HepG2 (cell line): ENCODE data around the gene DGKD. TPM values are rescaled to one million over a fixed set of nuclear protein-coding genes. Genes with fewer than 3 reads are reported as not detected.

Source experiments
- ATAC-seq: fragments of 200-7000 bp; cut with Tn5 transposase; 3 replicates; pipeline ENCODE4 v1.9.1; 2020; ENCODE audit warnings: mild to moderate bottlenecking, moderate library complexity
- BruUV-seq: library from RNA; stranded (reverse); fragments of 400-500 nt; replicated peaks from 2 replicates; lab custom pipeline; 2021; lab: Mats Ljungman, UMichigan
- CTCF ChIA-PET: fragments of 300-600 bp; formaldehyde crosslinking; extraction: SDS; loops from one replicate; lab custom pipeline; 2021; ENCODE audit warnings: low total read pairs, inconsistent platforms, low intra/inter-chr PET ratio; lab: Yijun Ruan, JAX
- POLR2A ChIA-PET: fragments of 350-600 bp; sonication (Branson Sonifier 250); formaldehyde crosslinking; loops from one replicate; lab custom pipeline; 2020; ENCODE audit warnings: antibody characterized with exemption, inconsistent platforms; lab: Yijun Ruan, JAX
- DNase-seq: peaks from one replicate; pipeline ENCODE4 v3.0.0-alpha.2; 2015; ENCODE audit warnings: low spot score
- FAIRE-seq: peaks from 3 replicates; lab custom pipeline; 2011; peaks lifted over from hg19 to GRCh38; lab: Jason Lieb, UNC
- H2AFZ ChIP-seq: one replicate; pipeline ENCODE4 v1.6.1; 2011; ENCODE audit warnings: low read length, inconsistent platforms
- H3K27ac ChIP-seq: fragments of 300-600 bp; 3 replicates; pipeline ENCODE4 v1.8.0; 2011; ENCODE audit warnings: mixed run types, mild to moderate bottlenecking, mixed read lengths, low read length, inconsistent platforms; ENCODE audit not compliant: insufficient read depth; ENCODE audit errors: extremely low read length
- H3K27me3 ChIP-seq, 2 experiments: fragments of 200-600 bp in 1 of 2; 2 replicates in 1 of 2; 3 replicates in 1 of 2; pipeline versions ENCODE4 v1.6.0 to v1.8.0; 2011; ENCODE audit warnings: low read length in 2 of 2, mild to moderate bottlenecking in 2 of 2, moderate library complexity in 2 of 2, inconsistent platforms in 1 of 2; ENCODE audit not compliant: insufficient read depth in 2 of 2, control insufficient read depth in 1 of 2
- H3K36me3 ChIP-seq, 2 experiments: fragments of 200-600 bp in 1 of 2; replicated peaks in 1 of 2; 2 replicates in 1 of 2; 3 replicates in 1 of 2; pipeline versions ENCODE4 v1.5.1 to v1.8.0; 2011; ENCODE audit warnings: low read length in 2 of 2, inconsistent platforms in 1 of 2; ENCODE audit not compliant: insufficient read depth in 2 of 2, control insufficient read depth in 1 of 2
- H3K4me1 ChIP-seq: 2 replicates; pipeline ENCODE4 v1.5.1; 2012; ENCODE audit warnings: low read length, inconsistent platforms; ENCODE audit not compliant: insufficient read depth
- H3K4me2 ChIP-seq: 2 replicates; pipeline ENCODE4 v1.6.0; 2011; ENCODE audit warnings: low read depth, low read length, inconsistent platforms
- H3K4me3 ChIP-seq, 3 experiments: fragments of 200-600 bp in 1 of 3; sonication (generic), shearing (Covaris generic) in 1 of 3; replicated peaks in 1 of 3; 2 replicates each; pipeline ENCODE4 v1.5.1; 2011 to 2016; ENCODE audit warnings: low read length in 3 of 3, inconsistent platforms in 2 of 3, low read depth in 2 of 3, mild to moderate bottlenecking in 2 of 3, control low read depth in 1 of 3, mixed read lengths in 1 of 3; ENCODE audit not compliant: insufficient read depth in 1 of 3
- H3K79me2 ChIP-seq: one replicate; pipeline ENCODE4 v1.6.1; 2011; ENCODE audit warnings: low read length, inconsistent platforms; ENCODE audit not compliant: insufficient read depth
- H3K9ac ChIP-seq: 2 replicates; pipeline ENCODE4 v1.6.0; 2011; ENCODE audit warnings: mild to moderate bottlenecking, low read depth, low read length, inconsistent platforms; ENCODE audit not compliant: insufficient read depth
- H3K9me3 ChIP-seq: 2 replicates; pipeline ENCODE4 v1.5.1; 2012; ENCODE audit warnings: mild to moderate bottlenecking, low read length
- H4K20me1 ChIP-seq: 2 replicates; pipeline ENCODE4 v1.6.0; 2011; ENCODE audit warnings: inconsistent platforms, mild to moderate bottlenecking, low read length, moderate library complexity; ENCODE audit not compliant: insufficient read depth
- CREB3 ChIP-seq: sonication (generic); formaldehyde crosslinking; IDR thresholded peaks from 2 replicates; pipeline ENCODE4 v1.5.0; 2020; ENCODE audit warnings: missing genetic modification reagents
- ELF3 ChIP-seq: IDR thresholded peaks from 2 replicates; pipeline ENCODE4 v1.6.1; 2016; ENCODE audit warnings: missing genetic modification reagents, missing compliant biosample characterization
- HNF1A ChIP-seq, 2 experiments: sonication (generic) in 1 of 2; formaldehyde crosslinking in 1 of 2; IDR thresholded peaks; 2 replicates each; pipeline versions ENCODE4 v1.4.0 to v1.6.1; 2016 to 2020; ENCODE audit warnings: borderline replicate concordance in 1 of 2, low read depth in 1 of 2, mild to moderate bottlenecking in 1 of 2, missing genetic modification reagents in 1 of 2
- KAT7 ChIP-seq: IDR thresholded peaks from 2 replicates; pipeline ENCODE4 v1.6.1; 2018; ENCODE audit warnings: borderline replicate concordance, missing compliant biosample characterization
- MEF2D ChIP-seq: sonication (generic); formaldehyde crosslinking; IDR thresholded peaks from 2 replicates; pipeline ENCODE4 v1.5.1; 2020; ENCODE audit warnings: mild to moderate bottlenecking, missing genetic modification reagents
- PBX2 ChIP-seq: IDR thresholded peaks from 2 replicates; pipeline ENCODE4 v1.6.1; 2016; ENCODE audit warnings: control low read depth
- ZBTB33 ChIP-seq: sonication (generic); formaldehyde crosslinking; IDR thresholded peaks from 2 replicates; pipeline ENCODE4 v1.4.0; 2020; ENCODE audit warnings: missing genetic modification reagents
- ZMAT3 ChIP-seq: sonication (generic); formaldehyde crosslinking; conservative IDR thresholded peaks from 2 replicates; pipeline ENCODE4 v1.7.0; 2021; ENCODE audit warnings: missing genetic modification reagents
- ZNF333 ChIP-seq: sonication (generic); formaldehyde crosslinking; IDR thresholded peaks from 2 replicates; pipeline ENCODE4 v1.4.0; 2020; ENCODE audit warnings: mild to moderate bottlenecking, missing genetic modification reagents, borderline replicate concordance
- ZNF615 ChIP-seq: sonication (generic); formaldehyde crosslinking; IDR thresholded peaks from 2 replicates; pipeline ENCODE4 v1.5.0; 2020; ENCODE audit warnings: mild to moderate bottlenecking, missing genetic modification reagents, borderline replicate concordance
- ZNF850 ChIP-seq: sonication (generic); formaldehyde crosslinking; conservative IDR thresholded peaks from 2 replicates; pipeline ENCODE4 v1.9.0; 2021; ENCODE audit warnings: mild to moderate bottlenecking, missing genetic modification reagents
- WGBS: methylation state at CpG from one replicate; pipeline ENCODE4 v1.1.6; 2017; ENCODE audit warnings: low lambda C conversion rate; 5-methylcytosine and 5-hydroxymethylcytosine counted together
- in situ Hi-C: cut with HindIII; loops from 2 replicates; pipeline ENCODE4 v1.10.0; 2017; ENCODE audit warnings: low pct_unique_long_range_greater_than_20kb; ENCODE audit not compliant: extremely low pct_ligation_motif_present
- intact Hi-C: fragments of 100-400 bp; cut with micrococcal nuclease; formaldehyde crosslinking; loops from one replicate; pipeline ENCODE4 v1.10.0; 2022; ENCODE audit not compliant: unreplicated experiment
- polyA plus RNA-seq, 8 experiments: library from polyadenylated mRNA; depleted of rRNA in 3 of 8; stranded (reverse) in 7 of 8; unstranded in 1 of 8; fragments of >200 nt; fragmentation: Illumina TruSeq in 4 of 8; extraction: Trizol in 4 of 8; gene quantifications; 2 replicates each; pipeline versions ENCODE4 v1.2.1 to v1.2.3, GENCODE V29; 2011 to 2016; ENCODE audit warnings: low read depth in 4 of 8, missing spikeins in 1 of 8, mixed read lengths in 1 of 8; ENCODE audit not compliant: insufficient read depth in 1 of 8
- total RNA-seq, 5 experiments: library from RNA; depleted of rRNA; stranded (reverse); fragments of >200 nt; fragmentation: Illumina TruSeq; extraction: Trizol; gene quantifications; 2 replicates each; pipeline ENCODE4 v1.2.3, GENCODE V29; 2016; ENCODE audit warnings: low read depth in 1 of 5

The DGKD gene
- total and polyA plus RNA-seq, 2 of the 13 experiments (the other 11 are each of a cell fraction or from before 2014, with no cell fraction given), result 24.5 to 33.2 TPM

- no peak; the same call in 2 of the 3 replicates for ATAC-seq
- Histone ChIP-seq H3K4me2 (no peak overlapping the region), H3K79me2 (no peaks in the 10 kb centered on the region), H2AFZ (no peak overlapping the region), H4K20me1 (no peaks in the 10 kb centered on the region), H3K4me1 (no peaks in the 10 kb centered on the region), H3K27me3 (peaks cover 0 to 25% of the 10 kb centered on the region in 2 experiments; a peak in 3 of 5 replicates), H3K4me3 (no peak overlapping the region), H3K9ac (no peak overlapping the region), H3K9me3 (no peaks in the 10 kb centered on the region), H3K27ac (no peak overlapping the region), H3K36me3 (no peaks in the 10 kb centered on the region)
- no TSS peak for BruUV-seq
- DNase-seq, result no peak
- in situ Hi-C loops, result no loop called here
- POLR2A ChIA-PET, result no interaction called here
- CTCF ChIA-PET, result no interaction called here
- intact Hi-C loops, result no loop called here
- FAIRE-seq, result no peak
- WGBS, result 62% methylated on average over 7 of the region's 7 CpGs
- TF ChIP-seq ZMAT3 (CRISPR knock-in tag), result no peak
- TF ChIP-seq PBX2 (CRISPR knock-in tag), result no peak
- no peak for TF ChIP-seq HNF1A (IDR thresholded peaks at IDR 0.05; ENCODE audit: low read depth)
- TF ChIP-seq HNF1A (CRISPR knock-in tag; IDR thresholded peaks at IDR 0.05; ENCODE audit: borderline replicate concordance), result no peak
- no peak for TF ChIP-seq ZNF333
- no peak for TF ChIP-seq ELF3 (CRISPR knock-in tag)
- TF ChIP-seq ZNF850 (CRISPR knock-in tag), result no peak
- TF ChIP-seq KAT7 (CRISPR knock-in tag), result no peak
- no peak for TF ChIP-seq CREB3 (CRISPR knock-in tag)
- no peak for TF ChIP-seq MEF2D (CRISPR knock-in tag)
- no peak for TF ChIP-seq ZNF615 (CRISPR knock-in tag)
- no peak for TF ChIP-seq ZBTB33
These were observed 24.7 kb upstream of the DGKD start for GRCh38 chr2:233329489-233330135.
